Esophagus squamous epithelium (tissue), 5 donors: ENCODE measurements around the gene C1orf232. TPM values are rescaled to one million over a fixed set of nuclear protein-coding genes. Genes with fewer than 3 reads are reported as not detected.

Source experiments
- DNase-seq: peaks from one replicate; lab custom pipeline; 2025; lab: John Stamatoyannopoulos, UW
- H3K27ac ChIP-seq, 4 donors: fragments of 200-600 bp; sonication (generic); one replicate each; pipeline ENCODE4 v1.5.1; 2016 to 2019; ENCODE audit warnings: mild to moderate bottlenecking in 1 of 4
- H3K27me3 ChIP-seq, 4 donors: fragments of 200-600 bp; sonication (generic); 1 replicate in 3 of 4; 2 replicates in 1 of 4; pipeline versions ENCODE4 v1.5.1 to v1.6.0; 2017 to 2021; ENCODE audit warnings: antibody characterized with exemption in 1 of 4
- H3K36me3 ChIP-seq, 3 donors: fragments of 200-600 bp; sonication (generic); one replicate each; pipeline ENCODE4 v1.5.1; 2016 to 2019
- H3K4me1 ChIP-seq, 3 donors: fragments of 200-600 bp; sonication (generic); one replicate each; pipeline ENCODE4 v1.5.1; 2017 to 2019
- H3K4me3 ChIP-seq, 4 donors: fragments of 200-600 bp; sonication (generic); 1 replicate in 3 of 4; 2 replicates in 1 of 4; pipeline ENCODE4 v1.5.1; 2016 to 2019; ENCODE audit warnings: mild to moderate bottlenecking in 2 of 4, moderate library complexity in 1 of 4
- H3K9me3 ChIP-seq, 3 donors: fragments of 200-600 bp; sonication (generic); one replicate each; pipeline ENCODE4 v1.5.1; 2016 to 2019
- POLR2A ChIP-seq, 4 donors: fragments of 450-650 bp; IDR thresholded peaks; one replicate each; pipeline ENCODE4 v1.6.1; 2017; ENCODE audit warnings: antibody characterized with exemption in 4 of 4, mild to moderate bottlenecking in 4 of 4, moderate library complexity in 3 of 4
- WGBS, 2 donors: methylation state at CpG; one replicate each; pipeline ENCODE4 v1.1.5; 2018; 5-methylcytosine and 5-hydroxymethylcytosine counted together
- intact Hi-C: fragments of 100-400 bp; cut with DNase I; formaldehyde crosslinking; loops from one replicate; pipeline ENCODE4 v1.15.0; 2022
- total RNA-seq, 4 donors: library from RNA; depleted of rRNA; stranded (reverse); fragments of >200 nt; gene quantifications; one replicate each; pipeline ENCODE4 v1.1.0, GENCODE V29; 2016
- TF ChIP-seq, protein P1 (sequence below), 6 experiments: fragments of 450-650 bp in 4 of 6; fragments of 200-600 bp in 2 of 6; sonication (generic) in 2 of 6; IDR thresholded peaks; one replicate each; pipeline ENCODE4 v1.5.1; 2016 to 2019; ENCODE audit warnings: antibody characterized with exemption in 6 of 6, mild to moderate bottlenecking in 4 of 6, moderate library complexity in 4 of 6
- donor health status: DM: yes; HTN: yes; CAD: no.

Gene C1orf232
- total RNA-seq, 4 donors from 2014 or later, result not detected

- WGBS, 2 donors, result 87 to 90% methylated on average over 13 to 23 of the region's 34 CpGs
- Histone ChIP-seq H3K4me3 (peak within 1 kb of the TSS in 3 of 4 donors; percentile 88 to 98 (median 91)), H3K9me3 (no peaks in the 10 kb centered on the region), H3K36me3 (peaks cover 0 to 14% (median 0%) of the 10 kb centered on the region in 3 donors), H3K27me3 (no peaks in the 10 kb centered on the region), H3K4me1 (peaks cover 8 to 24% (median 17%) of the 10 kb centered on the region in 3 donors), H3K27ac (peak within 1 kb of the TSS in 2 of 4 donors; percentile 87 to 92)
- intact Hi-C loops, result no loop called here
- TF ChIP-seq, protein P1, sequence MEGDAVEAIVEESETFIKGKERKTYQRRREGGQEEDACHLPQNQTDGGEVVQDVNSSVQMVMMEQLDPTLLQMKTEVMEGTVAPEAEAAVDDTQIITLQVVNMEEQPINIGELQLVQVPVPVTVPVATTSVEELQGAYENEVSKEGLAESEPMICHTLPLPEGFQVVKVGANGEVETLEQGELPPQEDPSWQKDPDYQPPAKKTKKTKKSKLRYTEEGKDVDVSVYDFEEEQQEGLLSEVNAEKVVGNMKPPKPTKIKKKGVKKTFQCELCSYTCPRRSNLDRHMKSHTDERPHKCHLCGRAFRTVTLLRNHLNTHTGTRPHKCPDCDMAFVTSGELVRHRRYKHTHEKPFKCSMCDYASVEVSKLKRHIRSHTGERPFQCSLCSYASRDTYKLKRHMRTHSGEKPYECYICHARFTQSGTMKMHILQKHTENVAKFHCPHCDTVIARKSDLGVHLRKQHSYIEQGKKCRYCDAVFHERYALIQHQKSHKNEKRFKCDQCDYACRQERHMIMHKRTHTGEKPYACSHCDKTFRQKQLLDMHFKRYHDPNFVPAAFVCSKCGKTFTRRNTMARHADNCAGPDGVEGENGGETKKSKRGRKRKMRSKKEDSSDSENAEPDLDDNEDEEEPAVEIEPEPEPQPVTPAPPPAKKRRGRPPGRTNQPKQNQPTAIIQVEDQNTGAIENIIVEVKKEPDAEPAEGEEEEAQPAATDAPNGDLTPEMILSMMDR (IDR thresholded peaks at IDR 0.05), result no peak
- no peak for TF ChIP-seq POLR2A (IDR thresholded peaks at IDR 0.05)
- no peak for DNase-seq
Observed at GRCh38 chr1:26171084-26172072, 2.6 kb upstream of the C1orf232 start, which contains the start of gene ZNF593OS. TSS of gene ZNF593OS (minus strand) at chr1:26171832. CDS start at chr1:26171661, 171 bp downstream.

DNA sequence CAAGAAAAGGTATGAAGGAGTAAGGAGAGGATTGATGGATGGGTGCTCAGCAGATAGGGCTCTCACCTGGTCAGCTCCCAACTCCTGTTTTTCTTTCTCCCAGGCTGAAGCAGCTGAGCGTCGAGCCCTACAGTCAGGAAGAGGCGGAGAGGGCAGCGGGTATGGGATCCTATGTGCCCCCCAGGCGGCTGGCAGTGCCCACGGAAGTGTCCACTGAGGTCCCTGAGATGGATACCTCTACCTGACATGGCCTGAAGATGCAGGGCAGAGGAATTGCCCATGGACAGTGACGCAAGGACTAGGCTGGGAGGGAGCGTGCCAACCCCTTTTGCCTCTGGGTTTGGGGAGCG lies 1.7 kb upstream of the C1orf232 start:
- no peak for DNase-seq
- H3K9me3 ChIP-seq, result no peaks in the 10 kb centered on the region
- no peaks in the 10 kb centered on the region for H3K27me3 ChIP-seq
- H3K4me1 ChIP-seq, result peaks cover 8 to 24% (median 17%) of the 10 kb centered on the region in 3 donors
- H3K36me3 ChIP-seq, result peaks cover 0 to 14% (median 0%) of the 10 kb centered on the region in 3 donors
- TF ChIP-seq POLR2A (IDR thresholded peaks at IDR 0.05), result no peak
- TF ChIP-seq, protein P1 (IDR thresholded peaks at IDR 0.05), result no peak
- H3K4me3 ChIP-seq, result peak overlapping the region; percentile 79 to 98 (median 90)
- intact Hi-C loops, result no loop called here
- WGBS, 2 donors, result 44 to 49% methylated on average over 7 to 8 of the region's 9 CpGs
- peak overlapping the region; percentile 86 to 92 (median 88) for H3K27ac ChIP-seq

- intact Hi-C loops, result loop anchor here (10.0 kb wide), 1 partner anchor 145 kb away; the partner anchor contains the start of gene CD52
- H3K27me3 ChIP-seq, result no peaks in the 10 kb centered on the region
- WGBS, 2 donors, result 1 to 4% methylated on average over 8 to 24 of the region's 76 CpGs
- peaks cover 9 to 26% (median 17%) of the 10 kb centered on the region in 3 donors for H3K4me1 ChIP-seq
- peak; percentile 26 for DNase-seq
- peak within 1 kb of the TSS; percentile 79 to 98 (median 90) for H3K4me3 ChIP-seq
- no peaks in the 10 kb centered on the region for H3K9me3 ChIP-seq
- H3K27ac ChIP-seq, result peak within 1 kb of the TSS; percentile 86 to 92 (median 88)
- peak in 2 of 4 donors; percentile 33 to 65 for TF ChIP-seq POLR2A (IDR thresholded peaks at IDR 0.05)
- TF ChIP-seq, protein P1 (IDR thresholded peaks at IDR 0.05), result peak; percentile 79 to 98 (median 92)
- peaks cover 0 to 14% (median 0%) of the 10 kb centered on the region in 3 donors for H3K36me3 ChIP-seq
Observed at GRCh38 chr1:26169669-26170471, 1.1 kb upstream of the C1orf232 start, which contains the start of gene ZNF593. TSS of gene ZNF593 (plus strand) at chr1:26169908. CDS start at chr1:26169984, 76 bp downstream.

DNA sequence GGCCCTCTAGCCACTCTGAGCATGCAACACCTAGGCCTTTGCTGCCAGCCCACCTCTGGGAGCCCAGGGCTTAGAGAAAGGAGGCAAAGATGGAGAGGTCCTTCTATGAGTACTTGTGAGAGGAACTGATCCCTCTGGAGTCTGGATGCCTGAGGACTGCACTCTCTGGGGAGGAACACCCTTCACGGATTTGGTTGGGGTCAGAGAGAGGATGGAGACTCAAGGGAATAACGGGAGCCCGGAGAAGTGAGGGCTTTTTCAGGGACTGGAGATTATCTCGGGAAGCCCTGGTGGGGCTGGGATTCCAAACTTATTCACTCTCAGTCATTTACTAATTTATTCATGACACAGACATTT lies 413 bp upstream of the C1orf232 start:
- no peaks in the 10 kb centered on the region for H3K27me3 ChIP-seq
- H3K27ac ChIP-seq, result peak overlapping the region; percentile 86 to 92 (median 88)
- H3K9me3 ChIP-seq, result no peaks in the 10 kb centered on the region
- DNase-seq, result no peak
- intact Hi-C loops, result loop anchor here (10.0 kb wide), 1 partner anchor 146 kb away; the partner anchor contains the start of gene CD52
- H3K4me3 ChIP-seq, result peak overlapping the region; percentile 79 to 98 (median 90)
- H3K36me3 ChIP-seq, result peaks cover 0 to 14% (median 0%) of the 10 kb centered on the region in 3 donors
- H3K4me1 ChIP-seq, result peaks cover 16 to 33% (median 17%) of the 10 kb centered on the region in 3 donors
- WGBS, 2 donors, result 20 to 55% methylated on average over 1 to 4 of the region's 4 CpGs
- no peak for TF ChIP-seq POLR2A (IDR thresholded peaks at IDR 0.05)
- TF ChIP-seq, protein P1 (IDR thresholded peaks at IDR 0.05), result no peak
